Adipose tissue (tissue), 3 donors: ENCODE measurements around the gene ZNF408. TPM values are rescaled to one million over a fixed set of nuclear protein-coding genes. Genes with fewer than 3 reads are reported as not detected.

Experiments used
- H3K27ac ChIP-seq: one replicate; pipeline ENCODE4 v1.5.1; 2013; ENCODE audit warnings: low read depth, low read length
- WGBS, 3 donors: extraction: QIAGEN DNeasy Blood & Tissue Kit; methylation state at CpG; one replicate each; pipeline ENCODE4 v1.1.7; 2013; 5-methylcytosine and 5-hydroxymethylcytosine counted together
- polyA plus RNA-seq, 3 donors: library from polyadenylated mRNA; stranded (reverse); fragments of 200-250 nt; gene quantifications; one replicate each; pipeline ENCODE4 v1.2.3, GENCODE V29; 2013
- donor health status: healthy with polysubstance abuse.
- donor health status: Bipolar disorder and iron deficiency.
- donor health status: healthy.

Gene ZNF408
- polyA plus RNA-seq, 3 donors: 4.0 to 8.0 (median 4.4) TPM

DNA sequence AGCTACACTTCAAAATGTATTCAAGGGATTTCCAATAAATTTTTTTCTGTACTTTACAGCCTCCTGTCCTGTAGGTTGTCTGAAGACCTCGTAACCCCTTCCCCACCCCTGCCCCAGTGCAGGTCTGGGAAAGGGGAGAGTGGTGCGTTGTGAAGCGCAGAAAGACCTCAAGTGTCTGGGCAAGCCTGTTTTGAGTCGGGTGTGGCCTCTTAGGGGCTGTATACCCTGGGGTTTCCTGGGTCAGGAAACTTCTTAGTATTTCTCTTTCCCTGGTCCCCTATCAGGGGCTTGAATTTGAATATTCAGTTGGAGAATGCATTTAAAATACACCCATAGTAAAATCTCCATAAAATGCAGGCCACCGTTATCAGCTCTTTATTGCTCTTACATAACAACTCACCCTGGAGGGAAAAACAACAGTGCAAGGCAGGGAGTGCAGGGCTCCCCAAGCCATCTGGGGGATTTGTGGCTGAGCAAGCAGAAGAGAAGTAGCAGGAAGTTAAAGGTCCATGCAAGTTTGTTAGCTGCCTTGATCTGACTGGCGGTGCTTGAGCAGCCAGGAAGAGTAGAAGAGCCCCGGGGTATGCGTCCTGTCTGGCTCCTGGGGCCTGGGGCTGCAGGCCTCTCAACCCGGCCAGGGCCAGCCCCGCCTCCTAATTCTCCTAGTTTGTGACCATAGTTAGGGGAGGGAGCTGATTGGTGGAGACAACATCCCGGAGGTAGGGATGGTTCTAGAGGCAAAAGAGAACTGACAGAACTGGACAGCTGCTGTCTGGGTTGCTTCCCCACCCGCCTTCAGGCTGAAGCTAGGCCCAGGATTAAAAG, 26.2 kb upstream of the ZNF408 start:
- 36 to 47% (median 38%) methylated on average over 12 of the region's 12 CpGs for WGBS, 3 donors
- H3K27ac ChIP-seq: no peak overlapping the region

DNA sequence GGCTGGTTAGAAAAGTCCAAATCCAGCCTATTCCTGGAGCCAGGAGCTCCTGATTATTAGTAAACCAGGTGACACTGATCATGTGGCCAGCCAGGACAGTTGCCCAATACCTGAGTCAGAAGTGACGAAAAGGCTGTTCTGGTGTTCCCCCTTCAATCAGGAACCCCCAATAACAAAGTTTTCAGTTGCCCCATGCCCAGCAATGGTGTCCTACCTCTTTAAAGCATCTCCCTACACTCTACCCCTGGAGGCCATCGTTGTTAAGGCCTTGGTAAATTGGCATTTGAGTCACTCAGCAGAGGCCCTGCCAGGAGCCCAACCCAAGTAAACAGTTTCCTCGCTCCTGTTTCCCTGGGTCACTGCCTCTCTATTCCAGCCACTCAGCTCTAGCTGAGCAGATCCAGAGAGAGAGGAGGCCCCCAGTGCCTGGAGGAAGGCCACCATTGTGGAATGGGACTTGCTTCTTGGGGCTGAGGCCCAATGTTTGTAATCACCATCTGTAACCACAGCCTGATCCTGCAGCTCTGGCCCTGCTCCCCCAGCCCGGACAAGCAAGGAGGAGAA, 25.5 kb upstream of the ZNF408 start:
- 19 to 39% (median 31%) methylated on average over 4 of the region's 4 CpGs for WGBS, 3 donors

DNA sequence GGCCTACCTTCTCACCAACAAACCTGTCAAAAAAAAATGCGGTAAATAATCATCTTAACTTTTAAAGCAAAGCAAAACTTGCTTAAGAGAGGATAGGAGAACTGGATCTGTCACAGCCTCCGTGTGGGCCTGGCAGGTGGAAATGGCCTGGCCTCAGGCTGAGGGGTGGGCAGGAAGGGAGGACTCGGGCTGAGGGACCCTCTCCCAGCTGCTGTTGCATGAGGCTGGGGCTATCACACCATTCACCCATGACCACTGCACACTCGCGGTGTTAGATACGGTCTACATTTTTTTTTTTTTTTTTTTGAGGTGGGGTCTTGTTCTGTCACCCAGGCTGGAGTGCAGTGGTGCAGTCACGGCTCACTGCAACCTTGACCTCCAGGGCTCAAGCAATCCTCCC, 24.9 kb upstream of the ZNF408 start:
- H3K27ac ChIP-seq: no peak overlapping the region
- WGBS, 3 donors: 65 to 87% (median 86%) methylated on average over 7 of the region's 7 CpGs

More for the DNA sequence above, 25.5 kb upstream of the ZNF408 start:
- H3K27ac ChIP-seq: no peak overlapping the region

DNA sequence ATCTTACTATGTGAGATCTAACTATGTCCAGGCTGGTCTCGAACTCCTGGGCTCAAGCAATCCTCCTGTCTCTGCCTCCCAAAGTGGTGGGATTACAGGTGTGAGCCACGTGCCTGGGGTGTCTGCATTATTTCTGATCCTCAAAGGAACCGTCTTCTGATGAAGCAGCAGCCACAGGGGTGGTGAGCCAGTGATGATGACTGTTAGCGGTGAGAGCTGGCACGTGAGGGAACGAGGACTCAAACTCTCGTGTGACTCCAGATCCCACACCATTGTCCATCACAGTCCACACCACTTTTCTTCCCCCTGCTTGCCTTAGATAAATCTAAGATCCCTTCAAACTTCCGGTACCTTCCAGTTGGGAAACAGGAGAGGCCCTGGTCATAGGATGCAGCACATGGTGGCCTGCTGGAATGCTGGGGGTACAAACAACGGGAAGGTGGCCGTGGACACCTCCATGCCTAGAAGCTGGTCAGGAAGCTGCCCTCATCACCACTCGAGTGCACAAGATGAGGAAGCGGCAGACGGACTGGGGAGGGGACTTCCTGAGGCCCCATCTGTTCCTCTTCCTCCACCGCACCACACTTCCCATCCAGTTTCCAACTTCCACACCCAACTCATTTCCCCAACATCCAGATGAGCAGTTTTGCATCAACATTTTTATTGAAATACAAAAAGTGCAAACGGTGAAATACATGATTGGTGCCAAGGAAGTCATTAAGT, 24.2 kb upstream of the ZNF408 start:
- H3K27ac ChIP-seq: peak overlapping the region; percentile 19
- 55 to 84% (median 59%) methylated on average over 15 of the region's 15 CpGs for WGBS, 3 donors

DNA sequence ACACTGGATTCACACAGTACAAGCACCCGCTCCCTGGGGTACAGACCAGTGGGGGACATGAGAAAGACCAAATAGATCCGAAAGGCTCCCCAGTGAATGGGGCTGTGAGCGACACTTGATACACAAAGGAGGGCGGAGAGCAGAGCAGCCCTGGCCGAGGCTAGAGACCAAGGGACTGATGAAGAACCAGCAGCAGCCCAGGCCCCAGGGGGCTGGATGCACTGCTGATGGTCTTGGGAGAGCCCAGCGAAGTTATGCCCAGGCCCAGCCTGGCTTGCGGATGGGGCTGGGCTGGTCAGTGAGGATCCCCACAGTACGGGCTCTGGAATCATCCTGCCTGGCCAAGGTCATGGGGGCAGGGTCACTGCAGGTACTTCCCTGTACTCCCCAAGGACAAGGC, 23.7 kb upstream of the ZNF408 start:
- peak overlapping the region; percentile 28 for H3K27ac ChIP-seq
- WGBS, 3 donors: 72 to 95% (median 81%) methylated on average over 8 of the region's 8 CpGs

DNA sequence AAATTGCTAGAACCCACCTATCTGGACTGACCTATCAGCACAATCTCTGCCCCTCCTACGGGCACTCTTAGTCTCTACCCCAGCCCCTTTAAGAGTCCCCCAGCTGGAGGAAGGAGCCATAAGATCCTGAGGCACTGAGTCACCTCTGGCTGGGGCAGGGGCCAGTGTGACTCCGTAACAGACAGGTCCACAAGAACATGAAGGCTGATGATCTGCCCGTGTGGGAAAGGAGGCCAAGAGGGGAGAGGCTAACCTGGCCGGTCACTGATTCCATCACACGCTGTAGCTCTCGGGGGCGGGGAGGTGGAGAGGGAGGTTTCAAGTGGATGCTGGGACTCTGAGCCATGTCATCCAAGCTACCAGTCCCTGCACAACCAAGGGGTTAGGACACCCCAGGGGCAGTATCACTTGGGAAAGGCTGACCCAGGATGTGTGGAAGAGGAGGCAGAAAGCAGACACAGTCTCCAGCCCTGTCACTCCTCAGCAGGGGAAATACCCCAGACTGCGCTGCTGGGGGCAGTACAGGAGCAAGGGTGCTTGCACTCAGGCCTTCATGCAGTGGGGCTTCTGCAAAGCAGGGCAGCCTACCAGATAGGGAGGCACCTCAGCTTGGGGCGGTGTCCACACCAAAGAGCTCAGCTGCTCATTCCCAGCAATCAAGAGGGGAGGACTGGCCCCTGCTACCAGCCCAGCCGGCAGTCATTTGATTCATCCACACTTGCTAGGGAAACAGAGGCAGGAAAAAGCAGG, 22.7 kb upstream of the ZNF408 start:
- WGBS, 3 donors: 73 to 88% (median 88%) methylated on average over 10 of the region's 10 CpGs

DNA sequence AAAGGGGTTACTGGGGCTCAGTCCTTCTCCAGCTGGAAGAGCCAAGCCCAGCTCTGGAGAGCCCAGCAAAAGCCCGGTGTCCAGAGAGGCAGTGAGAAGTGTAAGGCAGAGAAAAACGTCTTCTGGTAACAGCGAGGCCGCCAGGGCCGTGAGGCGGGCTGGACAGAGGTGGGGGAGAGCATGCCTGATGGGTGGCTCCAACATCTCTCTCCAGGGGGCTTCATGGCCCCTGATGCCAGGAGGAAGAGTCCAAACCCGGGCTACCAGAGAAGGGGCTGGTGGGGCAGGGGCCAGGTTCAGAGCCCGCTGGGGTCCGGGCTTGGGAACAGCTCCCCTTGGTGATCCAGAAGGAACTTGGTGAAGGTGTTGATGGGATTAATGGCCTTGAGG, 22.1 kb upstream of the ZNF408 start:
- no peak overlapping the region for H3K27ac ChIP-seq
- WGBS, 3 donors: 84 to 93% (median 93%) methylated on average over 9 of the region's 9 CpGs

More for the DNA sequence above, 22.7 kb upstream of the ZNF408 start:
- no peak overlapping the region for H3K27ac ChIP-seq

DNA sequence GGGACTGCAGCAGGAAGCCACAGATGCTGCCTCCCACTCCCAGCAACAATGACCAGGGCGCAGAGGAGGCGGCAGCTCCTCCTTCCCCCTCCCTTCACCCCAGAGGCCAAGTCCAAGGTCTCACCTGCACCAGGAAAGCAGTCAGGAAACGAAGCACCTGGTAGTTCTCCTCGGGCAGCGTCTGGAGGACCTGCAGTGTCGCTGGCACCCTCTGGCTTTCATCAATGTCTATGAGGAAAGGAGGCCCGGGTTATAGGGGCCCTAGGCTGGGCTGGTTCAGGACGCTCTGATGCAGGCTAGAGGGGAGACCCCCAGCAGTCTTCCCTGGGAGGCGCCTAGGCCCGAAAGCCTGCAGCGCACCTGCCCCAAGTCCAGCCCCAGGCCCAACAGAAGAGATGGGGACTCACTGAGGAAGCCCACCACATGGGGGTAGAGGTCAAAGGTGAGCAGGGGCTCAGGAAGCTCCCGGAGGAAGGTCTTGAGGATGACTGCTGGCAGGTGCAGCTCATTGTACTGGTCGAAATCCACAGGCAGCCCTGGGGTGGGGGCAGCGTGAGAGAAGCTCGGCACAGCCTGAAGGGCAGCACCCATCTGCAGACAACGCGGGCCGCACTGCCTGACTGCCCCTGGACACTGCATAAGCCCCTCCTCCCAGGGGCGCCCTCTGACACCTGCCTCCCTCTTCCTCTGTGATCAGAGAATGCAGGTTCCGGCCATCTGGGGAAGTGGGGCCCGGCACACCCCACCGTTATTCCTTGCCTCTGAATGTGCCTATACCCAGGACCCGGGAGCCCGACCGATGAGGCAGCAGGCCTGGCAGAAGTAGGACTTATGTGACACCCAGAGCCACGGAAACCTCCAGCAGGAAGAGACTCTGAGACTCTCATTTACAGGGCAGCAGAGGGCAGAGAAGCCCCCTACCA, 21.3 kb upstream of the ZNF408 start:
- 58 to 93% (median 91%) methylated on average over 24 to 26 of the region's 26 CpGs for WGBS, 3 donors

DNA sequence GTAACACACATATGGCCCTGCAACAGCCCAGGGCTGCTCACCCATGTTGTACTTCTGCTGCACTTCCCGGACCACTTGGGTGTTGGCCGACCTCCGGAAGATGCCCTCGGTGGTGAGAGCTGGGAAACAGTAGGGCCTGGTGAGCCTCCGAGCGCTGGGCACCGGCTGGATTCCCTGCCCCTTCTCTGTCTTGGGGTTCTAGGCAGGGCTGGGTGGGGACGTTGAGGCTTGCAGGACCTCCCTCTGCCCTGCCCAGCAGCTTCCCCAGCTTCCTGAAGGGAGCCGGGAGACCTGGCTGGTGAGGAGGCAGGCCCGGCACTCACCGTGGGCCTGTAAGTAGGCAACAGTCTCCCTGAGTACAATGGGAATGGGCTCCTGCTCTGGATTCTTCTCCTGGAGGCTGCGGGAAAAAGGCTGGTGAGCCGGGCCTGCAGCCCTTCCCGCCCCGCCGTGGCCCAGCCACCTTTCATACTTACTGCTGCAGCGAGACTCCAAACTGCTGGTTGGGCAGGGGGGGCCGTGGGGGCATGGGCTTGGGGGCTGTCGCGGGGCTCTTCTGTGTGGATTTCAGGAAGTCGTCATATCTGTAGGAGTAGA, 20.6 kb upstream of the ZNF408 start:
- H3K27ac ChIP-seq: no peak overlapping the region
- 84 to 90% (median 88%) methylated on average over 20 to 21 of the region's 21 CpGs for WGBS, 3 donors

More for the DNA sequence above, 21.3 kb upstream of the ZNF408 start:
- no peak overlapping the region for H3K27ac ChIP-seq

DNA sequence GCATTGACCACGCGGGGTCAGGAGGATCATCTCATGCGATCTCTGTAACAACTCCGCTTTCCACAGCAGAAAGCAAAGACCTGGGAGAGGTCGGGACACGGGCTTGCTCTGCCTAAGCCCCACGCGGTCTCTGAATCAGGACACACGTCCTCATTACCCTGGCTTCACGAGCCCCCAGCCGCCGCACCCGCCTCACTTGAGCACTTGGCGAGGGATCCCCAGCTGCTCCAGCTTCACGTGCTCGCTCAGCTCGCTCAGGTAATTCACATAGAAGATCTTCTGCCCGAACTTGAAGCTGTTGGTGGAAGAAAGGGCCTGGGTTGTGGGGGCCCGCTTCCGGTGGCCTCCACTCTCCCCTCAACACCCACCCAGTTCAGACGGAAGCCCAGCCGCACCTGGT, 20.0 kb upstream of the ZNF408 start:
- no peak overlapping the region for H3K27ac ChIP-seq
- WGBS, 3 donors: 92 to 95% (median 93%) methylated on average over 22 of the region's 22 CpGs

DNA sequence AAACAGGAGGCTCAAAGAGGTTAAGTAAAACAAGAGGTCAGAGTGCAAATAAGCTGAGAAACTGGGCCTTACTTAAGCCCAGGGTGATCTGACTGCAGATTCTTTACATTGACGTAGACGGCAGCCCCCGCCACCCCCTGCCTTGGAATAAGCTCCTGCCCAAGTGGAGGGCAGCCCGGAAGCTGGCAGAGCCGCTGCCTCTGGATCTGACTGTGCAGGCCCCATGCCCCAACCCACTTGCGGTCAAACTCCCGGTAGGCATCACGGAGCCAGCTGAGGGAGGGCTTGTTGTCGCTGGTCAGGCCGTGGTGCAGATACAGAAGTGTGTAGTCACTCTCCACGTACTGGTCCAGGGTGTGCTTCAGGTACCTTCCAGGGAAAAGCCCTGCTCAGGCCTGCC, 19.0 kb upstream of the ZNF408 start:
- no peak overlapping the region for H3K27ac ChIP-seq
- 92 to 93% (median 93%) methylated on average over 11 of the region's 11 CpGs for WGBS, 3 donors

DNA sequence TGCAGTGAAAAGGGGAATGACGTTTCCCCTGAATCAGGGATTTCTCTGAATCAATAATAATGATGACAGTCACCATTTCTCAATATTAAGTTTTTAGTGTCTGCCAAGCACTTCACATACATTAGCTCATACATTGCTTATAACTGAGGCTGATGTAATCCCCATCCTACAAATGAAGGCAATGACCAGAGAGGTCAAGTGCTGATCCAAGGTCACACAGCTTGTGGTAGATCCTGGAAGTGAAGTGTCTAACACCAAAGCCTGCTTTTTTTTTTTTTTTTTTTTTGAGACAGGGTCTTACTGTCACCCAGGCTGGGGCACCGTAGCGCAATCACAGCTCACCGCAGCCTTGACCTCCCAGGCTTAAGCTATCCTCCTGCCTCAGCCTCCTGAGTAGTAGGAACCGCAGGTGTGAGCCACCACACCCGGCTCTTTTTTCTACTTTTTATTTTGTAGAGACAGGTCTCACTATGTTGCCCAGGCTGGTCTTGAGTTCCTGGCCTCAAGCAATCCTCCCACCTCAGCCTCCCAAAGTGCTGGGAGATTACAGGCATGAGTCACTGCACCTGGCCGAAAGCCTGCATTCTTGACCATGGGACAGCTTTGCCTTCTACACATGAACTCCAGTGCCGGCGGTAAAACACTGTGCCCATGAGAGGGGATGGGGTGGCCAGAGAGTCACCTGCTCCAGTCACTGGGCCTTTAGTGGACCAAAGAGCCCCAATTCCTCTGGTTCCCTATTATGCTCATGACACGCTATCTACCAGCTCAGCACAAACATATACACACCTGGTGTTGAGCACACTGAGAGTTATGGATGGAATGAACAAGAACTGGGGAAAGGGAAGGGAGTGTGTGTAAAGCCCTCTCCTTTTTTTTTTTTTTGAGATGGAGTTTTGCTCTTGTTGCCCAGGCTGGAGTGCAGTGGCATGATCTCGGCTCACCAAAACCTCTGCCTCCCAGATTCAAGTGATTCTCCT, 17.8 kb upstream of the ZNF408 start:
- 93 to 94% (median 94%) methylated on average over 11 of the region's 11 CpGs for WGBS, 3 donors
- H3K27ac ChIP-seq: no peak overlapping the region

DNA sequence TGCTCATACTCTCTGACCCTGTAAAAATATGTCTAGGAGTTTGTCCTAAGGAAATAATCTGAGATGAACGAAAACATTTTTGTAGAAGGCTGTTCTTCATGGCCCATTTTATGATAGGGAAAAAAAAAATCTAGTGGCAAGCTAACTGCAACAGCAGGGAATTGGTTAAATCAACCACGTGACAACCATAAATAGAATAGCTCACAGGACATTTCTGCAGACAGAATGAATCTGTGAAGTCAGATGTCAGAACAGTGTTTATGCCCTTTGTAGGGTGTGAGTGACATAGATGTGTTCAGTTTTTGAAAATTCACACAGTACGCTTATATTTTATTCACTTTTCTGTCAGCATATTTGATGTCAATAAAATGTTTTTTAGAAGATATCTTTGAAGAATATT, 16.5 kb upstream of the ZNF408 start:
- 66 to 76% (median 72%) methylated on average over 3 of the region's 3 CpGs for WGBS, 3 donors
- H3K27ac ChIP-seq: no peak overlapping the region

DNA sequence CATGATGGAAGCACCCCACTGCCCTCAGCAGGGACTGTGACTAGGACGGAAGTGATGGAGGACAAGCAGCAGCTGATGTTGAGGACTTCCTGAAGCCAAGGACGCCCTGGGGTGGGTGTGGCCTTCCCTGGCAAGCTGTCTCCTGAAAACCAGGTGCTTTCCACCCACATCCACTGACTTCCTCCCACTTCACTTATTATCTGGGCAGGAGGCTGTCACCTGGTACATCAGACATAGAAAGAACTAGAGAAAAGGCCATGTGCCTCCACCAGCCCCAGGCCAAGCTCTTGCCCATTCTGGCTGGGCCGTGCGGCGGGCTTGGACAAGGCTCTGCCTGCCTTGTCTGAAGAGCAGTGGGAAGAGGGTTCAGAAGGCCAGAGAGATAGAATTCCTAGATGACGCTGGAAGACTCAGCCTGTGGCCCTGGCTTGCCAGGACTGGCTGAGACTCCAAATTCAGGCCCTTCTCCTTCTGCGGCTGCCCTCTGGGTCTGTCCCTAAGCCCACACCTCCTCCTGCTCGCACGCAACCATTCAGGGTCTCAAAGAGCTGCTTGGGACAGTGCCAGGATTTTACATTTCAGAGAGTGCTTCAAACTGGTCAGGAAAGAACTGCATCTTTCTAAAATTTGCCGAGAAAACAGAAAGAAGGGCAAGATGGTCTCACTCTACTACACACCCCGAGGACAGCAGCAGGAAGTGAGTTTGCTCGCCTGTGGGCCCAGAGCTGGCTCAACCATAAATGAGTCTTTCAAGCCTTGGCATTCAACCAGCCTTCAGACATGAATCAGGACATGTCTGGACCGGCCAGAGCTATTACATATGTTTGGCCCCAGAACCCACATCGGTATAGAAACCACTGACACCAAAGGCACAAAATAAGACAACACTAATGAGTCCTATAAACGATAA, 13.7 kb upstream of the ZNF408 start:
- peak overlapping the region; percentile 83 for H3K27ac ChIP-seq
- 65 to 78% (median 72%) methylated on average over 15 of the region's 15 CpGs for WGBS, 3 donors

DNA sequence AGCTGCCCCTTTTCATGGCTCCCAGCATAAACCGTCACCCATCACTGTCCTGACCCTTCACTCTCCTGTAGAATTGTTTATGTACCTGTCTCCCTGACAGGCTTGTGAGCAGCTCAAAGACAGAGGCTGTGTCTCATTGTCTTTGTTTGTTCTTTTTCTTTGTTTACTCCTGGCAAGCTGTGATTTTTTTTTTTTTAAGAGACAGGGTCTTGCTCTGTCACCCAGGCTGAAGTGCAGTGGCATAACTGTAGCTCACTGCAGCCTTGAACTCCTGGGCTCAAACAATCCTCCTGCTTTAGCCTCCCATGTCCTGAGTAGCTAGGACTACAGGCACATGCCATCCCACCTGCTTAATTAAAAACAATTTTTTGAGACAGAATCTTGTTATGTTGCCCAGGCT, 10.1 kb upstream of the ZNF408 start:
- H3K27ac ChIP-seq: no peak overlapping the region
- 91 to 95% (median 94%) methylated on average over 1 of the region's 1 CpG for WGBS, 3 donors
